Gastroesophageal sphincter (tissue), 3 donors: ENCODE data around the gene C19orf38.

Source experiments
- POLR2A ChIP-seq, 2 donors: fragments of 450-650 bp; IDR thresholded peaks; one replicate each; pipeline ENCODE4 v1.6.1; 2017; ENCODE audit warnings: antibody characterized with exemption in 2 of 2, mild to moderate bottlenecking in 2 of 2, moderate library complexity in 1 of 2
- POLR2AphosphoS5 ChIP-seq: sonication (generic); formaldehyde crosslinking; IDR thresholded peaks from one replicate; pipeline ENCODE4 v1.6.1; 2017; ENCODE audit warnings: antibody characterized with exemption
- TF ChIP-seq, protein P1 (sequence below), 4 experiments: fragments of 200-600 bp in 2 of 4; fragments of 450-650 bp in 2 of 4; sonication (generic) in 1 of 4; IDR thresholded peaks; one replicate each; pipeline ENCODE4 v1.5.1; 2017 to 2019; ENCODE audit warnings: antibody characterized with exemption in 4 of 4, mild to moderate bottlenecking in 2 of 4, moderate library complexity in 2 of 4

DNA sequence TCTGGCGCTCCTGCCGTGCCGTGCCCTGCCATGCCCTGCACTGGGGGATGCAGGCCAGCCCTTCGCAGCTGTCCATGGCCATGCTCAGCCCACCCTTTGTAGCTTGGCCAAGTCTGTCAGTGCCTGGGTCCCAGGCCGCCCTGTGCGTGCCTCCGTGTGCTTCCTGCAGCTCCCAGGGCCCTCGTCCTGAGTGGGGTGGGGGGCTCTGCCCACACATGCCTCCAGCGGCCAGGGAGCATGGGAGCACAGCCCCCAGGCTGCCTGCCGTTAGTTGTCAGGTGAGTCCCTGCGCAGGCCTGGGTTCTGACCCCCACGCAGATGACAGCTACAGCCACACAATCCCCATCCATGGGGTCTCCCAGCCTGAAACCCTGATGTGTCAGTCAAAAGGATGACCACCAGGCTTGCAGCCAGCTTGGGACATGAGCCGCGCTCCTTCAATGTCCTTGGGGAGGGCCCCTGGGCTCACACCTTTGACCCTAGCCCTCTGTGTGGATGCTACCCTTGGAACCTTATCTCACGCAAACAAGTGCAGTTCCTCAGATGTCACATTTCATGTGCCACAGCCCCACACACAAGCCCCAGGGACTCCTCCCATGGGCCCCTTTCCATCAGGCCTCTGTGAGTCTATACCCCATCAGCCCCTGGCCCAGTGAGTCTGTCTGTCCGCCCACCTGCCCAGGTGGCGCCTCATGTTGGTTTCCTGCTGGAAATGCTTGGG is 36.7 kb upstream of the C19orf38 start:
- TF ChIP-seq, protein P1, sequence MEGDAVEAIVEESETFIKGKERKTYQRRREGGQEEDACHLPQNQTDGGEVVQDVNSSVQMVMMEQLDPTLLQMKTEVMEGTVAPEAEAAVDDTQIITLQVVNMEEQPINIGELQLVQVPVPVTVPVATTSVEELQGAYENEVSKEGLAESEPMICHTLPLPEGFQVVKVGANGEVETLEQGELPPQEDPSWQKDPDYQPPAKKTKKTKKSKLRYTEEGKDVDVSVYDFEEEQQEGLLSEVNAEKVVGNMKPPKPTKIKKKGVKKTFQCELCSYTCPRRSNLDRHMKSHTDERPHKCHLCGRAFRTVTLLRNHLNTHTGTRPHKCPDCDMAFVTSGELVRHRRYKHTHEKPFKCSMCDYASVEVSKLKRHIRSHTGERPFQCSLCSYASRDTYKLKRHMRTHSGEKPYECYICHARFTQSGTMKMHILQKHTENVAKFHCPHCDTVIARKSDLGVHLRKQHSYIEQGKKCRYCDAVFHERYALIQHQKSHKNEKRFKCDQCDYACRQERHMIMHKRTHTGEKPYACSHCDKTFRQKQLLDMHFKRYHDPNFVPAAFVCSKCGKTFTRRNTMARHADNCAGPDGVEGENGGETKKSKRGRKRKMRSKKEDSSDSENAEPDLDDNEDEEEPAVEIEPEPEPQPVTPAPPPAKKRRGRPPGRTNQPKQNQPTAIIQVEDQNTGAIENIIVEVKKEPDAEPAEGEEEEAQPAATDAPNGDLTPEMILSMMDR (IDR thresholded peaks at IDR 0.05): no peak
- TF ChIP-seq POLR2AphosphoS5 (no peak), POLR2A (IDR thresholded peaks at IDR 0.05) (no peak)
